DMS114 treated with DMSO at 0.1 percent for 48 hours (cell line): ENCODE data around the gene HOXB2.

Source experiments
- DNase-seq: peaks from one replicate; lab custom pipeline; 2025; ENCODE audit not compliant: unreplicated experiment; lab: John Stamatoyannopoulos, UW

Gene HOXB2

GRCh38 chr17:48579471-48579759, 34.5 kb upstream of the HOXB2 start:
- DNase-seq: no peak

GRCh38 chr17:48578616-48579470, 33.9 kb upstream of the HOXB2 start:
- DNase-seq: no peak

GRCh38 chr17:48577946-48578615, 33.2 kb upstream of the HOXB2 start, which contains the start of gene HOXB4:
Gene HOXB4, minus strand, starts transcription at chr17:48578350. Its CDS starts 31 bp downstream, at chr17:48578319.
- peak; percentile 79 for DNase-seq

GRCh38 chr17:48577330-48577945, 32.5 kb upstream of the HOXB2 start:
- peak; percentile 25 for DNase-seq

- DNase-seq: no peak
Measured at GRCh38 chr17:48576479-48577309, 31.8 kb upstream of the HOXB2 start.

GRCh38 chr17:48575673-48576478, 31.0 kb upstream of the HOXB2 start:
- no peak for DNase-seq

GRCh38 chr17:48575066-48575582, 30.2 kb upstream of the HOXB2 start:
- DNase-seq: no peak

- DNase-seq: no peak
Measured at GRCh38 chr17:48574505-48575065, 29.7 kb upstream of the HOXB2 start.

GRCh38 chr17:48571826-48572417, 27.0 kb upstream of the HOXB2 start:
- no peak for DNase-seq

GRCh38 chr17:48571024-48571818, 26.3 kb upstream of the HOXB2 start:
- DNase-seq: no peak

- DNase-seq: no peak
Measured at GRCh38 chr17:48570325-48571023, 25.6 kb upstream of the HOXB2 start.

GRCh38 chr17:48569674-48570324, 24.9 kb upstream of the HOXB2 start:
- DNase-seq: no peak

- DNase-seq: no peak
Measured at GRCh38 chr17:48569240-48569582, 24.3 kb upstream of the HOXB2 start.

GRCh38 chr17:48568499-48569239, 23.8 kb upstream of the HOXB2 start:
- no peak for DNase-seq

GRCh38 chr17:48567646-48568354, 22.9 kb upstream of the HOXB2 start:
- no peak for DNase-seq

GRCh38 chr17:48567209-48567608, 22.3 kb upstream of the HOXB2 start:
- no peak for DNase-seq
